GM19372 (cell line): Measurements from ENCODE around the gene TRIP10.

Experiments used
- ATAC-seq: cut with Tn5 transposase; IDR thresholded peaks from one replicate; pipeline ENCODE4 v1.9.1; 2021; ENCODE audit warnings: mild to moderate bottlenecking, low read depth, moderate library complexity; ENCODE audit not compliant: unreplicated experiment

Gene TRIP10

DNA sequence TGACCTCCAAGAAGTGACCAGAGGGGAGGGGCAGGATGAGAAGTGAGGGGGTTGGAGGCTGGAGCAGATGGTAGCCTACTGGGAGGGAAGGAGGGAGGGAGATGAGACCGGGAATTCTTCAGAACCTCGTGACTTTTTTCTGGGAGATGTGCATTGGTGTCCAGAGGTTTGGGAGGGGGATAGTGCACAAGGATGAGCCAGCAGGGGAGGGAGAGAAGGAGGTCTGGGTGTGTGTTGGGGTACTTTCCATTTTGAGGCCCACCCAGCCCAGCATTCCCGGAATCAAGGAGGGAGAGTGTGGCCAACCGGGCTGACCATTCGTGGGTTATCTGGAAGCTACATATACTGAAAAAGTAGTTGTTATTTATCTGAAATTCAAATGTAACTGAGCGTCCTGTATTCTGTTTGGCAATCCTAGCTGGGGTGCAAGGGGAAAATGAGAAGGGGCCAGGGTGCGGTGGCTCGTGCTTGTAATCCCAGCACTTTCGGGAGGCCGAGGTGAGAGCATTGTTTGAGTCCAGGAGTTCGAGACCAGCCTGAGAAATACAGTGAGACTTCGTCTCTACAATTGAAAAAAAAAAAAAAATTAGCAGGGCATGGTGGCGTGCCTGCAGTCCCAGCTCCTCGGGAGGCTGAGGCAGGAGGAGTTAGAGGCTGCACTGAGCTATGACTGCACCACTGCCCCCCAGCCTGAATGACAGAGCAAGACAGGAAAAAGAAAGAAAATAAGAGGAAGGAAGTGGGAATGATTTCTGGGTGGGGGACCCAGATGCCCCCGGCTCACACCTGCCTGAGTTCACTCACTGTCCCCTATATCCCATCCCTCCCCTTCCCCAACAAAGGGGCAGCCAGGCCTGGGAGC, 14.6 kb upstream of the TRIP10 start:
- no peak for ATAC-seq

- no peak for ATAC-seq
Measured at GRCh38 chr19:6725513-6726231, 13.8 kb upstream of the TRIP10 start.

- no peak for ATAC-seq
Measured at GRCh38 chr19:6728346-6728745, 11.1 kb upstream of the TRIP10 start.

DNA sequence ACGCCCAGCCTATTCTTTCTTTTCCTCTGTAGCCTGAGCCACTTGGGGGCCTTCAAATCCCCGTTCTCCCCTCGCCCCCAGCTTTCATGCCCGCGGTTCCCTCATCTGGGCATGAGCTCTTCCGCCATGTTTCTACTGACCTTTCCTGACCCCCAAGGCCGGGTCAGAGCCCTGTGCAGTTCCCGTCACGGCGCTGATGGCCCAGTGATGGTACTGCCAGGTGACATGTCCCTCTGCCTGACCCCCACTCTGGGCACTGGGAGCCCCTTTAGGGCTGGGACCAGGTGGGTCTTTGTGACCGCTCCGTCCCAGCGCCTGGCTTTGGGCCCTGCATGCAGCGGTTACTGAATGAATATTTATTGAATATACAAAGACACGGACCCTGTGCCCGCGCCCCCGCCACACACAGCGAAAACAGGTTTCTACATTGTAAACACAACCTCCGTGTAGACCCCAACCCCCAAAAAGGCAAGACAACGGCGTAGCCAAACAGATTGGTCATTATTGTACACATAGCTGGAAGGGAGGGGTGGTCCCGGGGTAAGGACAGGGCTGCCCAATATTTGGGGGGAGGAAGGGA, 9.8 kb upstream of the TRIP10 start:
- no peak for ATAC-seq

DNA sequence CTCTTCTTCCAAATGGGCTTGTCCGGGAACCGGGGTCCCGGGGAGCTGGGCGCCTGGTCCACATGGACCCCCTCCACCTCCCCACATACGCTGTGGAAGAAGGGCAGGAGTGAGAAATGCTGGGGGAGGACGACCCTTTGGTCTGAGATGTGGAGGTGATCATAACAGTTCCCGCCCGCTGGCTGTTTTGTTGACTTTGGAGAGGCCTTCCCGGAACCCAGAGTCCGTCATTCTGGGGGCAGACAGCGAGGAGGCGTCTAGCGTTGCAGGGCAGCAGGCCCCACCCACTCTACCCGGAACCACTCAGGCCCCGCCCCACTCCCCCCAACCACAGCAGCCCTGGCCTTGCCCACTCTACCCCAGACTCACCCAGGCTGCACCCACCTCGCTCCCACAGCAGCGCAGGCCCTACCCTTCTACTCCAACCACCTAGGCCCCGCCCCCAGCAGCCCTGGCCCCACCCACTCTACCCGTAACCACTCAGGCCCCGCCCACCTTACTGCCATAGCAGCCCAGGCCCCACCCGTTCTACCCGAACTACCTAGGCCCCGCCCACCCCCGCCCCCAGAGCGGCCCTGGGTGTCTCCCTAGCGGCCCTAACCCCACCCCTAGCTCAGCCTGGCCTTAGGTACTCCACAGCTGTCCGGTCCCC, 9.2 kb upstream of the TRIP10 start:
- ATAC-seq = no peak

- no peak for ATAC-seq
Measured at GRCh38 chr19:6730941-6731670, 8.4 kb upstream of the TRIP10 start.

DNA sequence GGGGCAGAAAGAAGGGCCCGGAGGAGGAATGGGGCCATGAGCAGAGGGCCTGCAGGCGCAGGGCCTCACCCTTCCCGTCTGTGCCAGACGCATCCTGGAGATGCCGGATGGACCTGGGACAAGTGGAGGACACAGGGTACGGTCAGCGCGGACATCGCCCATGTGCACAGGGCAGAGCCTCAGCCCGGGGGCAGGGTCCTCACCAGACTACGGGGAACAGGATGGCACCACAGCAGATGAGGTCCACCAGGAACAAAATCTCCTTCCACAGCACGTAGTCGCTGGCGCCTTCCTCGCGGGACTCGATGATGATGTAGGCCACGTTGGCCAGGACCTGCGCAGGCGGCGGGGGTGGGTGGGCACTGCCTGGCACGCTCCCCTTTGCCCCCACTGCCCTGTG, 7.7 kb upstream of the TRIP10 start:
- ATAC-seq = no peak

- no peak for ATAC-seq
Measured at GRCh38 chr19:6732803-6733337, 6.6 kb upstream of the TRIP10 start.

DNA sequence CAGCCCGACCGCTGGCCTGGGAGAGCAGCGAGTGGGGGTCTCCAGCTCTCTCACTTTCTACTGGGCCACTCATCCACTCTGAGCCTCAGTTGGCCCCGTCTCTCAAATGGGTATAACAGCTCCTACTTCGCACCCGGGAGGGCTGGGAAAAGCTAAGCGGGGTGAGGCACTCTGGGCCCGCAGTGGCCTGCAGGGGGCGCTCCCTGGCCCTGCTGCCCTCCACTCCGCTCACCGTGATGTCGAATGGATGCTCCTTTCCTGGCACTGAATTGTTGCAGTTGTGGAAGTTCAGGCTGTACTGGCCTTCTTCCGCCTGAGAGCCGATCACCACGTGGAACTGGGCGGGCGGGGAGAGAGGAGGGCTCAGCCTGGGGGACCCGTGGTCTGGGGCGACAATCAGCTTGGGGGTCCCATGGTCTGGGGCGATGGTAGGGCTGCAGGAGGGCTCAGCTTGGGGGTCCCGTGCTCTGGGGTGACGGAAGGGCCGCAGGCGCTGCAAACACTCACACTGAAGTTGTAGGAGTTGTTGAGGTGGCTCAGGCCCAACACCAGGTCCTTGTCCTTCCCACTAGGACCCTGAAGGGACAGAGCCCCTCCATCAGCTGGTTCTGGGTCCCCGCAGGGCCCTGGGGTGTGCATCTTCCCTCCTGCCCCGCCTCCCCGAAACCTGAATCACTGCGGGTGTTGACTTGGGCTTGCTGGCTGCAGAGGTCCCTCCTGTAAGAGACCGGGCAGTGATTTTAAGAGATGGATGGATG, 6.0 kb upstream of the TRIP10 start:
- no peak for ATAC-seq

DNA sequence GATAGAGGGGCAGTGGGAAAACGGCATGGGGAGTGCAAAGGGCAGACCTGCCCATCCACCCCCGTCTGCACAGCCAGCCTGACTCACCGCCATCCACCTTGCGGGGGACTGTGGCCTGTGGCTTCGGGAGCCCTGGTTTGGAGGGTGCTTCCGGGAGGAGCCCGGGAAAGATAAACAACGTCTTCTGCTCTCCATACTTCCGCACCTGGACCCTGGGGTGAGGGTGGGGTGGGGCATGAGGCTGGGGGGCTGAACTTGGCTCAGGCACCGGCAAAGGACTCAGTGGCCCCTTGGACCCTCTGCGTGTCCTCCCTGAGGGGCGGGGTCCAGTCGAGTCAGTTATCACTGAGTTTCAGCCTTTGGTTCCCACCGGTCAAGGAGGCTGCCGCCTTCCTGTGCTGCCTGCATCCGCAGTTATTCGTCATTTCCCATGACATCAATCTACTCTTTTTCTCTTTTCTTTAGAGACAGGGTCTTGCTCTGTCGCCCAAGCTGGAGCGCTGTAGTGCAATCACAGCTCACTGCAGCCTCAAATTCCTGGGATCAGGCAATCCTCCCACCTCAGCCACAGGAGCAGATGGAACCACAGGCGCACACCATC, 5.3 kb upstream of the TRIP10 start:
- ATAC-seq = no peak

- ATAC-seq = no peak
Measured at GRCh38 chr19:6735181-6735911, 4.1 kb upstream of the TRIP10 start.

- no peak for ATAC-seq
Measured at GRCh38 chr19:6736169-6736916, 3.1 kb upstream of the TRIP10 start.

- ATAC-seq = no peak
Measured at GRCh38 chr19:6736917-6737283, 2.6 kb upstream of the TRIP10 start.

- peak; percentile 73 for ATAC-seq
Measured at GRCh38 chr19:6737284-6737872, 2.1 kb upstream of the TRIP10 start, which contains the start of gene GPR108. TSS of gene GPR108 (minus strand) at chr19:6737580. CDS start at chr19:6737576, 4 bp downstream.

DNA sequence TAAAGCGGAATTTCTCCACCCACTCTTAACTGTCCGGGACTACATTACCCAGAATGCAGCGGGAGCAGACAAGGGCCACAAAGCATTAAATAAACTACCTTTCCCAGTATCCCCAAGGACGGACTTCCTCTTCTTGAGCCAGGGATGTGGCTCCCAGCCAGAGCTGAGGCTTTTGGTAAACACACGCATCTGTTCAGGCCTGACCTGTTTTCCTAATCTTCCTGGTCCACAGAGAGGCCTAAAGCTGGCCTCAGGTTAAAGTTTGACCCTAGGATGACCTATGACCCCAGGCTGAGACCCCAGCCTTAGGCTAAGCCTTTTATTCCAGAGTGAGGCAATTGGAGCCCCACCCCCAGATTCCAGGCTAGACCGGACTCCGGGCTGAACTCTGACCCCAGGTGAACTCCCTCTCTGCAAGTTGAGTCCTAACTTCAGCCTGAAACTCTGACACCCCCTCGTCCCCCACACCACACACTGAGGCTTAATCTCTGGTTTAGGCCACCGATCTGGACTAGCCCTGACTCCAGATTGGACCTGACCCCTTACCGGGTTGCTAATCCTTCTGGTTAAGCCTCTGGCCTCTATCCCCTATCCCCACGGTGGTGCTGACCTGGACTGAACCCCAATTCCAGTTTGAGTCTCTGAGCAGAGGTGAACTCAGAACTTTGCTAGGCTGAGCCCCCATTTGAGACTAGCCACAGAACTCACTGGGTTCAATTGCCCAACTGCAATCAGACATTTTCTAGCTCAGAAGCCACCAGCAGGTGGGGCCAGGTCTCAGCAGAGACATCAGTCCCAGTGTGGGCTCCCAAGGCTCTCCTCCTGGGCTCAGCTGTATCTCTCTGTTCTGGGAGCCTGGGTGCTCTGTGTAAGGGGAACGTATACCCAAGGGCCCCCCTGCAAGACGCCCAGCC, 1.4 kb upstream of the TRIP10 start:
- no peak for ATAC-seq

DNA sequence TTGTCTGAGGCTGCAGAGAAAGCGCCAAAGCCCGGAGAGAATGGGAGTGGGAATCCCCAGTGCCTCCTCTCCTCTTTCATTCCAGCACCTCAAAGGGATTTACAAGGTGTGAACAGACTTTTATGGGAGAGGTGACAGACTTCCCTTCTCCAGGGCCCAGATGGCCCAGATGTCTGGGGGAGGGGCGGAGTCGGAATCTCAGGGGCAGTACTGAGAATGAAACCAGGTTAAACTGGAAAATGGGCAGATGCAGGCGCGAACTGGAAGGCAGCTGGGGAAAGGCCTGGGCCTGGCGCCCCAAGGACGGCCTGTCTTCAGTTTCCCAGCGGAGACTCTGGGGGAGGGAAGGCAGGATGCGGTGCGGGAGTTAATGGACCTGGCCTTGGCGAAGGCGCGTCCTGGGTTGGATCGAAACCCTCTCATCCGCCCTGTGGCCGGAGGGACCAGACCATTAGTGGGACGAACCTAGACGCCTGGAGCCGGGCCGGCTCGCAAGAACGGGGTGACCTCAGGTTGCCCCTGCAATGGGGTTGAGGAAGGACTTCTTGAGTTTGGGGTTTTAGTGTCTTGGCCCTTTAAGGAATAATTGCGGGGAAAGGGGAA, 592 bp upstream of the TRIP10 start:
- no peak for ATAC-seq
